GM10248 (cell line): ENCODE measurements around the gene TMC1.
"Not testable (repeated sequence)": the region's sequence is repeated elsewhere in the genome, so short reads cannot be mapped to it uniquely, and the experiment has no call there.

ENCODE experiments used
- CTCF ChIA-PET: fragments of 300-600 bp; sonication (Branson Sonifier 250); formaldehyde crosslinking; extraction: SDS; loops from one replicate; lab custom pipeline; 2021; ENCODE audit warnings: antibody characterized with exemption; lab: Yijun Ruan, JAX
- POLR2A ChIA-PET: fragments of 350-650 bp; sonication (Branson Sonifier 250); formaldehyde crosslinking; extraction: SDS; loops from one replicate; lab custom pipeline; 2020; ENCODE audit warnings: antibody characterized with exemption; lab: Yijun Ruan, JAX
- DNase-seq: peaks from one replicate; pipeline ENCODE4 v3.0.0; 2012; ENCODE audit errors: extremely low spot score
- CTCF ChIP-seq: IDR thresholded peaks from 2 replicates; pipeline ENCODE4 v1.5.1; 2012; ENCODE audit warnings: mild to moderate bottlenecking, low read depth; ENCODE audit errors: extremely low read depth, missing control alignments, control extremely low read depth

The TMC1 gene

GRCh38 chr9:72789885-72790284 lies 268.5 kb downstream of the TMC1 start:
- TF ChIP-seq CTCF: no peak
- CTCF ChIA-PET: no interaction called here
- no peak for DNase-seq
- POLR2A ChIA-PET: no interaction called here

GRCh38 chr9:72790989-72791388 lies 269.6 kb downstream of the TMC1 start:
- TF ChIP-seq CTCF: no peak
- CTCF ChIA-PET: no interaction called here
- POLR2A ChIA-PET: no interaction called here
- no peak for DNase-seq

GRCh38 chr9:72791436-72791835 lies 270.0 kb downstream of the TMC1 start:
- TF ChIP-seq CTCF: no peak
- POLR2A ChIA-PET: no interaction called here
- CTCF ChIA-PET: no interaction called here
- no peak for DNase-seq

GRCh38 chr9:72794946-72795345 lies 273.5 kb downstream of the TMC1 start:
- ChIA-PET CTCF (interaction anchor here (1.1 to 3.2 kb wide), 5 partner anchors 14 to 394 kb away, joined by 3 to 11 read pairs (median 4); no protein-coding TSS in a partner anchor), POLR2A (no interaction called here)
- no peak for DNase-seq
- TF ChIP-seq CTCF: no peak

- no peak for DNase-seq
- TF ChIP-seq CTCF: no peak
- ChIA-PET POLR2A (interaction anchor here (0.7 kb wide), 1 partner anchor 79 kb away, joined by 4 read pairs; no protein-coding TSS in a partner anchor), CTCF (interaction anchor here (1.2 kb wide), 1 partner anchor 29 kb away, joined by 3 read pairs; no protein-coding TSS in a partner anchor)
These were observed 279.1 kb downstream of the TMC1 start for GRCh38 chr9:72800328-72800994.

- TF ChIP-seq CTCF: no peak
These were observed 283.8 kb downstream of the TMC1 start for GRCh38 chr9:72805238-72805637.

GRCh38 chr9:72806313-72806809 lies 285.0 kb downstream of the TMC1 start:
- CTCF ChIA-PET, POLR2A ChIA-PET, DNase-seq: not testable (repeated sequence)

More at GRCh38 chr9:72805238-72805637, 283.8 kb downstream of the TMC1 start:
- DNase-seq: no peak
- ChIA-PET CTCF (no interaction called here), POLR2A (no interaction called here)
